Measurements from ENCODE around the gene MAP2K6. TPM values are rescaled to one million over a fixed set of nuclear protein-coding genes. Genes with fewer than 3 reads are reported as not detected.
"Not testable (repeated sequence)": the region's sequence is repeated elsewhere in the genome, so short reads cannot be mapped to it uniquely, and the experiment has no call there.

Gene MAP2K6
- polyA plus RNA-seq, 4 donors, result 5.1 to 21.2 (median 13.4) TPM

- not testable (repeated sequence) for DNase-seq; H3K27ac ChIP-seq (ENCODE audit: low read depth in 1 of 3, low read length in 2 of 3); FAIRE-seq; H3K9me3 ChIP-seq (ENCODE audit: control insufficient read depth in 2 of 2, insufficient read depth in 1 of 2, low read depth in 1 of 2, low read length in 1 of 2); H3K4me3 ChIP-seq (ENCODE audit: low read depth in 1 of 3, low read length in 3 of 3); H3K36me3 ChIP-seq (ENCODE audit: control insufficient read depth in 3 of 3, insufficient read depth in 2 of 3, low read depth in 1 of 3, low read length in 3 of 3); H3K27me3 ChIP-seq (ENCODE audit: control insufficient read depth in 3 of 3, insufficient read depth in 3 of 3, low read length in 3 of 3)
- H3K4me1 ChIP-seq (ENCODE audit: control insufficient read depth in 3 of 3, insufficient read depth in 2 of 3, low read depth in 1 of 3, low read length in 2 of 3), result peaks cover 5 to 27% (median 10%) of the 10 kb centered on the region in 3 donors
- 95 to 97% (median 96%) methylated on average over 7 of the region's 7 CpGs for WGBS, 3 donors
Measured at GRCh38 chr17:69479756-69480155, 65.3 kb downstream of the MAP2K6 start.

GRCh38 chr17:69480245-69480644, 65.7 kb downstream of the MAP2K6 start:
- Histone ChIP-seq H3K27ac (ENCODE audit: low read depth in 1 of 3, low read length in 2 of 3) (no peak overlapping the region), H3K4me3 (ENCODE audit: low read depth in 1 of 3, low read length in 3 of 3) (no peak overlapping the region), H3K9me3 (ENCODE audit: control insufficient read depth in 2 of 2, insufficient read depth in 1 of 2, low read depth in 1 of 2, low read length in 1 of 2) (no peaks in the 10 kb centered on the region), H3K4me1 (ENCODE audit: control insufficient read depth in 3 of 3, insufficient read depth in 2 of 3, low read depth in 1 of 3, low read length in 2 of 3) (peaks cover 5 to 27% (median 9%) of the 10 kb centered on the region in 3 donors), H3K36me3 (ENCODE audit: control insufficient read depth in 3 of 3, insufficient read depth in 2 of 3, low read depth in 1 of 3, low read length in 3 of 3) (no peaks in the 10 kb centered on the region), H3K27me3 (ENCODE audit: control insufficient read depth in 3 of 3, insufficient read depth in 3 of 3, low read length in 3 of 3) (no peaks in the 10 kb centered on the region)
- 90 to 93% (median 91%) methylated on average over 4 of the region's 4 CpGs for WGBS, 3 donors
- DNase-seq (no peak), FAIRE-seq (no peak)

GRCh38 chr17:69485251-69485661, 70.8 kb downstream of the MAP2K6 start:
- Histone ChIP-seq H3K4me3 (ENCODE audit: low read depth in 1 of 3, low read length in 3 of 3) (no peak overlapping the region), H3K4me1 (ENCODE audit: control insufficient read depth in 3 of 3, insufficient read depth in 2 of 3, low read depth in 1 of 3, low read length in 2 of 3) (peaks cover 2 to 11% (median 7%) of the 10 kb centered on the region in 3 donors), H3K27ac (ENCODE audit: low read depth in 1 of 3, low read length in 2 of 3) (peak overlapping the region in 1 of 3 donors; percentile 9), H3K9me3 (ENCODE audit: control insufficient read depth in 2 of 2, insufficient read depth in 1 of 2, low read depth in 1 of 2, low read length in 1 of 2) (no peaks in the 10 kb centered on the region), H3K27me3 (ENCODE audit: control insufficient read depth in 3 of 3, insufficient read depth in 3 of 3, low read length in 3 of 3) (no peaks in the 10 kb centered on the region), H3K36me3 (ENCODE audit: control insufficient read depth in 3 of 3, insufficient read depth in 2 of 3, low read depth in 1 of 3, low read length in 3 of 3) (no peaks in the 10 kb centered on the region)
- DNase-seq (no peak), FAIRE-seq (no peak)
- 16 to 34% (median 19%) methylated on average over 3 of the region's 3 CpGs for WGBS, 3 donors

GRCh38 chr17:69485901-69486643, 71.6 kb downstream of the MAP2K6 start:
- WGBS, 3 donors, result 43 to 57% (median 50%) methylated on average over 3 of the region's 3 CpGs
- Histone ChIP-seq H3K27me3 (ENCODE audit: control insufficient read depth in 3 of 3, insufficient read depth in 3 of 3, low read length in 3 of 3) (no peaks in the 10 kb centered on the region), H3K4me3 (ENCODE audit: low read depth in 1 of 3, low read length in 3 of 3) (no peak overlapping the region), H3K9me3 (ENCODE audit: control insufficient read depth in 2 of 2, insufficient read depth in 1 of 2, low read depth in 1 of 2, low read length in 1 of 2) (no peaks in the 10 kb centered on the region), H3K36me3 (ENCODE audit: control insufficient read depth in 3 of 3, insufficient read depth in 2 of 3, low read depth in 1 of 3, low read length in 3 of 3) (no peaks in the 10 kb centered on the region), H3K4me1 (ENCODE audit: control insufficient read depth in 3 of 3, insufficient read depth in 2 of 3, low read depth in 1 of 3, low read length in 2 of 3) (peaks cover 2 to 9% (median 7%) of the 10 kb centered on the region in 3 donors), H3K27ac (ENCODE audit: low read depth in 1 of 3, low read length in 2 of 3) (no peak overlapping the region)
- DNase-seq, result no peak
- no peak for FAIRE-seq

GRCh38 chr17:69486779-69487637, 72.5 kb downstream of the MAP2K6 start:
- DNase-seq (peak; percentile 37 to 56), FAIRE-seq (no peak)
- Histone ChIP-seq H3K27me3 (ENCODE audit: control insufficient read depth in 3 of 3, insufficient read depth in 3 of 3, low read length in 3 of 3) (no peaks in the 10 kb centered on the region), H3K9me3 (ENCODE audit: control insufficient read depth in 2 of 2, insufficient read depth in 1 of 2, low read depth in 1 of 2, low read length in 1 of 2) (no peaks in the 10 kb centered on the region), H3K27ac (ENCODE audit: low read depth in 1 of 3, low read length in 2 of 3) (no peak overlapping the region), H3K36me3 (ENCODE audit: control insufficient read depth in 3 of 3, insufficient read depth in 2 of 3, low read depth in 1 of 3, low read length in 3 of 3) (no peaks in the 10 kb centered on the region), H3K4me3 (ENCODE audit: low read depth in 1 of 3, low read length in 3 of 3) (no peak overlapping the region), H3K4me1 (ENCODE audit: control insufficient read depth in 3 of 3, insufficient read depth in 2 of 3, low read depth in 1 of 3, low read length in 2 of 3) (peaks cover 2 to 9% (median 7%) of the 10 kb centered on the region in 3 donors)
- WGBS, 3 donors, result 40 to 69% (median 54%) methylated on average over 13 of the region's 13 CpGs

- WGBS, 3 donors, result 96 to 97% (median 96%) methylated on average over 4 of the region's 4 CpGs
- no peaks in the 10 kb centered on the region for H3K9me3 ChIP-seq (ENCODE audit: control insufficient read depth in 2 of 2, insufficient read depth in 1 of 2, low read depth in 1 of 2, low read length in 1 of 2)
- H3K27me3 ChIP-seq (ENCODE audit: control insufficient read depth in 3 of 3, insufficient read depth in 3 of 3, low read length in 3 of 3), result no peaks in the 10 kb centered on the region
- DNase-seq (no peak), FAIRE-seq (no peak)
- H3K4me3 ChIP-seq (ENCODE audit: low read depth in 1 of 3, low read length in 3 of 3), result no peak overlapping the region
- no peaks in the 10 kb centered on the region for H3K36me3 ChIP-seq (ENCODE audit: control insufficient read depth in 3 of 3, insufficient read depth in 2 of 3, low read depth in 1 of 3, low read length in 3 of 3)
- peaks cover 2 to 9% (median 7%) of the 10 kb centered on the region in 3 donors for H3K4me1 ChIP-seq (ENCODE audit: control insufficient read depth in 3 of 3, insufficient read depth in 2 of 3, low read depth in 1 of 3, low read length in 2 of 3)
- no peak overlapping the region for H3K27ac ChIP-seq (ENCODE audit: low read depth in 1 of 3, low read length in 2 of 3)
Measured at GRCh38 chr17:69489313-69489712, 74.8 kb downstream of the MAP2K6 start.

GRCh38 chr17:69492410-69493071, 78.0 kb downstream of the MAP2K6 start:
- no peak for DNase-seq
- no peaks in the 10 kb centered on the region for H3K27me3 ChIP-seq (ENCODE audit: control insufficient read depth in 3 of 3, insufficient read depth in 3 of 3, low read length in 3 of 3)
- no peaks in the 10 kb centered on the region for H3K9me3 ChIP-seq (ENCODE audit: control insufficient read depth in 2 of 2, insufficient read depth in 1 of 2, low read depth in 1 of 2, low read length in 1 of 2)
- H3K4me3 ChIP-seq (ENCODE audit: low read depth in 1 of 3, low read length in 3 of 3), result no peak overlapping the region
- H3K27ac ChIP-seq (ENCODE audit: low read depth in 1 of 3, low read length in 2 of 3), result no peak overlapping the region
- peaks cover 0 to 4% (median 4%) of the 10 kb centered on the region in 3 donors for H3K4me1 ChIP-seq (ENCODE audit: control insufficient read depth in 3 of 3, insufficient read depth in 2 of 3, low read depth in 1 of 3, low read length in 2 of 3)
- FAIRE-seq, result no peak
- no peaks in the 10 kb centered on the region for H3K36me3 ChIP-seq (ENCODE audit: control insufficient read depth in 3 of 3, insufficient read depth in 2 of 3, low read depth in 1 of 3, low read length in 3 of 3)
- WGBS, 3 donors, result 58 to 76% (median 69%) methylated on average over 3 of the region's 3 CpGs

- no peak for FAIRE-seq
- no peak overlapping the region for H3K4me3 ChIP-seq (ENCODE audit: low read depth in 1 of 3, low read length in 3 of 3)
- H3K27me3 ChIP-seq (ENCODE audit: control insufficient read depth in 3 of 3, insufficient read depth in 3 of 3, low read length in 3 of 3), result no peaks in the 10 kb centered on the region
- no peaks in the 10 kb centered on the region for H3K9me3 ChIP-seq (ENCODE audit: control insufficient read depth in 2 of 2, insufficient read depth in 1 of 2, low read depth in 1 of 2, low read length in 1 of 2)
- no peaks in the 10 kb centered on the region for H3K36me3 ChIP-seq (ENCODE audit: control insufficient read depth in 3 of 3, insufficient read depth in 2 of 3, low read depth in 1 of 3, low read length in 3 of 3)
- H3K4me1 ChIP-seq (ENCODE audit: control insufficient read depth in 3 of 3, insufficient read depth in 2 of 3, low read depth in 1 of 3, low read length in 2 of 3), result peaks cover 0 to 5% (median 4%) of the 10 kb centered on the region in 3 donors
- 95 to 98% (median 96%) methylated on average over 5 of the region's 5 CpGs for WGBS, 3 donors
- DNase-seq, result no peak
- no peak overlapping the region for H3K27ac ChIP-seq (ENCODE audit: low read depth in 1 of 3, low read length in 2 of 3)
Measured at GRCh38 chr17:69495787-69496186, 81.3 kb downstream of the MAP2K6 start.

Measured in small intestine (tissue), 7 donors.